ENCODE measurements around the gene PLCB1. TPM values are rescaled to one million over a fixed set of nuclear protein-coding genes. Genes with fewer than 3 reads are reported as not detected.

Gene PLCB1
- total RNA-seq, 6 experiments from 2014 or later: 17.2 to 25.7 (median 23.1) TPM

DNA sequence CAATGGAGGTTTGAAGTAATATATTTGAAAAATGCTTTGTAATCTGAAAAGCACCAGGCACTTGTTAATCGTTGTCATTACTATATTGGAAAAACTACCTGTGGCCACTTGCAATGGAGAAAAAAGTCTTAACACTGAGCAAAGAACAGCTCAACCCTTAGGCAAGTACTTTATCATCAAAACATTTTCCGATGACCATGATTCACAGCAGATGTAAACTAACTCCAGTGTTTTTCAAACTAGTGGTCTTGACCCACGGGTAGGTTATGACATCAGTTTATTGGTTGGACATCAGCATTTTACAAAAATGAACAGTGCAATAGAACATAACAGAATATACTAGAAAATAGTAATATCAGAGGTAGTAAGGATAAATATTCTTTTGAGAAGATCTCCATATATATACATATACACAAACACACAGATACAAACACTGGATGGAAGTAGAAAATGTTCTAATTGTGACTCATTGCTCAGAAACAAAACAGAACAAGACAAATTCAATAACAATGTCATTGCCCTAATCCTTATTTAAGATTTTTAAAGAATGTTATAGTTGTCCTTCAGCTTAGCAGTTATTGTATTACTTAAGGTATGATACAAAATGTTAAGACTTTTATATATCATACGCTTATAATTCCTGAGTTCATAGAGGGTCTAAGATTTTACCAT, 123.0 kb downstream of the PLCB1 start:
- Mint-ChIP-seq H3K4me3 (peak overlapping the region; percentile 16; the same call in 1 of the 2 replicates), H3K9me3 (no peaks in the 10 kb centered on the region), H3K36me3 (ENCODE audit: low read depth) (peaks cover 9% of the 10 kb centered on the region)

DNA sequence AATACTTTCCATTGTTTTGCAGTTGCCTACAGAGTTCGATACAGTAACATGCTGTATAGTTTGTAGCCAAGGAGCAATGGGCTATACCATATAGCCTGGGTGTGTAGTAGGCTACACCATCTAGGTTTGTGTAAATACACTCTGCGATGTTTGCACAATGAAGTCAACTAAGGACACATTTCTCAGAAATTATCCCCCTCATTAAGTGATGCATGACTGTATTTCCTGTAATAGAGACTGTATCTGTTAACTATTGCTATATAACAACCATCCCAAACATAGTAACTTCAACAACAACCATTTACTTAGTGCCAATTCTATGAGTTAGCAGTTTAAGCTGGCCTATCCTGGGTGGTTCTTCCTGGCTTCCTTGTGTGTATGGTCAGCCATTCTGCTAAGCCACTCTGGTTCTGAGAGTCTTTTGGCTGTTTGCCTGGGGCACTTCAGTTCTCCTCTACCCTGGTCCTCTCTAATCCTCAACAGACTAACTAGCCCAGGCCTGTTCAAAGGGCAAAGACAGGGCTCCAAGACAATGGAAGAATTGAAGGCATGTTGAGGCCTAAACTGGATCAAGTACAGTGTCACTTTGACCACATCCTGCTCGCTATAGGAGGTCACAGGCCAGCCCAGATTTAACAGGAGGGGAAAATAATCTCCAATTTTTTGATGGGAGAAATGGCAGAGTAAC, 124.0 kb downstream of the PLCB1 start:
- H3K9me3 Mint-ChIP-seq: no peaks in the 10 kb centered on the region
- peaks cover 9% of the 10 kb centered on the region for H3K36me3 Mint-ChIP-seq (ENCODE audit: low read depth)
- H3K27ac Mint-ChIP-seq: peak overlapping the region; percentile 71
- H3K27me3 Mint-ChIP-seq (ENCODE audit: insufficient read depth): no peaks in the 10 kb centered on the region
- H3K4me3 Mint-ChIP-seq: no peak overlapping the region
- no peak for DNase-seq
- H3K4me1 Mint-ChIP-seq (ENCODE audit: low read depth): peaks cover 45% of the 10 kb centered on the region
- TF ChIP-seq, protein P1, sequence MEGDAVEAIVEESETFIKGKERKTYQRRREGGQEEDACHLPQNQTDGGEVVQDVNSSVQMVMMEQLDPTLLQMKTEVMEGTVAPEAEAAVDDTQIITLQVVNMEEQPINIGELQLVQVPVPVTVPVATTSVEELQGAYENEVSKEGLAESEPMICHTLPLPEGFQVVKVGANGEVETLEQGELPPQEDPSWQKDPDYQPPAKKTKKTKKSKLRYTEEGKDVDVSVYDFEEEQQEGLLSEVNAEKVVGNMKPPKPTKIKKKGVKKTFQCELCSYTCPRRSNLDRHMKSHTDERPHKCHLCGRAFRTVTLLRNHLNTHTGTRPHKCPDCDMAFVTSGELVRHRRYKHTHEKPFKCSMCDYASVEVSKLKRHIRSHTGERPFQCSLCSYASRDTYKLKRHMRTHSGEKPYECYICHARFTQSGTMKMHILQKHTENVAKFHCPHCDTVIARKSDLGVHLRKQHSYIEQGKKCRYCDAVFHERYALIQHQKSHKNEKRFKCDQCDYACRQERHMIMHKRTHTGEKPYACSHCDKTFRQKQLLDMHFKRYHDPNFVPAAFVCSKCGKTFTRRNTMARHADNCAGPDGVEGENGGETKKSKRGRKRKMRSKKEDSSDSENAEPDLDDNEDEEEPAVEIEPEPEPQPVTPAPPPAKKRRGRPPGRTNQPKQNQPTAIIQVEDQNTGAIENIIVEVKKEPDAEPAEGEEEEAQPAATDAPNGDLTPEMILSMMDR (IDR thresholded peaks at IDR 0.05): no peak

More for the DNA sequence above, 123.0 kb downstream of the PLCB1 start:
- TF ChIP-seq, protein P1 (IDR thresholded peaks at IDR 0.05): no peak
- Mint-ChIP-seq H3K27ac (peak overlapping the region; percentile 16), H3K27me3 (ENCODE audit: insufficient read depth) (no peaks in the 10 kb centered on the region), H3K4me1 (ENCODE audit: low read depth) (peaks cover 52% of the 10 kb centered on the region)
- DNase-seq: peak; percentile 48

DNA sequence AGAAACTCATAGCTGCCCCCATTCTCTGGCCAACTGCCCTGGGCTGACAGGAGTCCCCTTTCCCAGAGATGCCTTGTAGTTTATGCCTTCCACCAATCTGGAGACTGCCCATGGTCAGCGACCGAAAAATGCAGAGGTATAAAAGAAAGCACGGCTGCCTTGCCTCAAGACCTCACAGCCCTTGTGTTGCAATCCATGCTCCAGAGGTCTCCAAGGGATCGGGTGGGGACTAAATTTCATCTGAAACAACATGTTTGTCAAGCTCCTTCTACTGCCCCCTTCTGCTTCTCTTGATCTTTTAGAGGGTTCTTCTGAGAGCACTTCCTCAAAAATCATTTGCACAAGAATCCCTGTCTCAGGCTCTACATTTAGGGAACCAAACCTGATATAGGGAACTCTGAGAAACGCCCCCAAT, 128.8 kb downstream of the PLCB1 start:
- H3K9me3 Mint-ChIP-seq: no peaks in the 10 kb centered on the region
- H3K4me1 Mint-ChIP-seq (ENCODE audit: low read depth): peaks cover 22% of the 10 kb centered on the region
- peaks cover 9% of the 10 kb centered on the region for H3K36me3 Mint-ChIP-seq (ENCODE audit: low read depth)
- TF ChIP-seq, protein P1 (IDR thresholded peaks at IDR 0.05): no peak
- no peaks in the 10 kb centered on the region for H3K27me3 Mint-ChIP-seq (ENCODE audit: insufficient read depth)
- H3K4me3 Mint-ChIP-seq: no peak overlapping the region
- no peak for DNase-seq
- no peak overlapping the region for H3K27ac Mint-ChIP-seq

DNA sequence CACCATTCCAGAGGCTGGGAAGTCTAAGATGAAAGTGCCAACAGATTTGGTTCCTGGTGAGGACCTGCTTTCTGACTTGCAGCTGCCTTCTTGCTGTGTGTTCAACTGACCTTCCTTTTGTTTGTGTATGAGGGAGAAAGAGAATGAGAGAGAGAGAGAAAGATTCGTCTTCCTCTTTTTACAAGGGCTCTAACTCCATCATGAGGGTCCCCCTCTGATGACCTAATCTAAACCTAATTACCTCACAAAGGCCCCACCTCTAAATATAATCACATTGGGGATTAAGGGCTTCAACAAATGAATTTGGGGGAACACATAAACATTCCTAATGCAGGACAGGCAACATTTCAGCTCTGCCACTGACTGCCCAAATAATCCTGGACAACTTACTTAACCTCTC, 130.7 kb downstream of the PLCB1 start:
- Mint-ChIP-seq H3K4me1 (ENCODE audit: low read depth) (peaks cover 13% of the 10 kb centered on the region), H3K27ac (no peak overlapping the region), H3K9me3 (no peaks in the 10 kb centered on the region), H3K4me3 (no peak overlapping the region), H3K27me3 (ENCODE audit: insufficient read depth) (no peaks in the 10 kb centered on the region), H3K36me3 (ENCODE audit: low read depth) (no peaks in the 10 kb centered on the region)
- no peak for DNase-seq
- TF ChIP-seq, protein P1 (IDR thresholded peaks at IDR 0.05): no peak

DNA sequence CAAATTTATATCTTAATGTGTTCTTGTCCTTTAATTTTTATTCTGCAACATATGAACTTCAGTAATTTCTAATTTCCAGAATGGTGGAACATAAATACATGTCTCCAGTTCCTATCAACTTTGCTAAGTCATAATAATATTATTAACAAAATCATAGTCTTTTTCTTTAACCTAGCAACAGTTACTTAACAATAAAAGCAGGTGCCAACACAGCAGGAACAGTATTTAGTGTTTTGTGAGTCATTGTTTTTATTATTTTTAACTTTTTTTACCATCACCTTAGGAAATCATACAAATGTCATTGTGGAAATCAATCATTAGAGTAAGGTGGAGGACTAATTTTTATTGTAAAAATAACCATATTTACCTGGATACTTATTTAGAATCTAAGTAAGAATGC, 133.5 kb downstream of the PLCB1 start:
- Mint-ChIP-seq H3K36me3 (ENCODE audit: low read depth) (no peaks in the 10 kb centered on the region; the same call in 1 of the 2 replicates), H3K4me1 (ENCODE audit: low read depth) (peaks cover under 1% of the 10 kb centered on the region; the same call in 1 of the 2 replicates), H3K27ac (no peak overlapping the region), H3K27me3 (ENCODE audit: insufficient read depth) (no peaks in the 10 kb centered on the region), H3K9me3 (no peaks in the 10 kb centered on the region), H3K4me3 (no peak overlapping the region)
- TF ChIP-seq, protein P1 (IDR thresholded peaks at IDR 0.05): no peak
- DNase-seq: no peak

Measured in HFFc6 (cell line).